H1 (cell line): ENCODE data around the gene CTDP1. TPM values are rescaled to one million over a fixed set of nuclear protein-coding genes. Genes with fewer than 3 reads are reported as not detected.
A peak's percentile ranks its signal among the peaks of the same experiment; 100 is the strongest.

Source experiments
- CTCF ChIA-PET: fragments of 300-600 bp; sonication (Branson Sonifier 250); formaldehyde crosslinking; loops from one replicate; lab custom pipeline; 2021; ENCODE audit not compliant: partially characterized antibody; lab: Charles Lee
- POLR2A ChIA-PET: fragments of 300-600 bp; sonication (Branson Sonifier 250); formaldehyde crosslinking; loops from one replicate; lab custom pipeline; 2021; ENCODE audit warnings: inconsistent platforms; ENCODE audit not compliant: partially characterized antibody; lab: Charles Lee
- DNase-seq, 2 experiments: peaks; one replicate each; pipeline versions ENCODE4 v3.0.0 to v3.0.0-alpha.2; 2010 to 2022; ENCODE audit warnings: low spot score in 2 of 2, low read depth in 1 of 2, mixed read lengths in 1 of 2
- FAIRE-seq: peaks from 2 replicates; lab custom pipeline; 2011; peaks lifted over from hg19 to GRCh38; lab: Jason Lieb, UNC
- H2AFZ ChIP-seq: 2 replicates; pipeline ENCODE4 v1.8.1; 2012; ENCODE audit warnings: low read length, inconsistent platforms
- H2AK5ac ChIP-seq: 2 replicates; pipeline ENCODE4 v1.6.1; 2013; ENCODE audit warnings: low read depth, low read length
- H2BK120ac ChIP-seq: replicated peaks from 2 replicates; pipeline ENCODE3; 2013; ENCODE audit warnings: low read depth, low read length, inconsistent platforms
- H2BK12ac ChIP-seq: 2 replicates; pipeline ENCODE4 v1.6.1; 2013; ENCODE audit warnings: low read depth, low read length
- H2BK15ac ChIP-seq: 2 replicates; pipeline ENCODE4 v1.6.1; 2013; ENCODE audit warnings: low read length
- H2BK20ac ChIP-seq: 2 replicates; pipeline ENCODE4 v1.6.1; 2013; ENCODE audit warnings: low read length
- H2BK5ac ChIP-seq: 2 replicates; pipeline ENCODE4 v1.6.1; 2013; ENCODE audit warnings: low read depth, low read length
- H3K14ac ChIP-seq: 2 replicates; pipeline ENCODE4 v1.6.1; 2013; ENCODE audit warnings: inconsistent platforms; ENCODE audit not compliant: insufficient read length
- H3K18ac ChIP-seq: 2 replicates; pipeline ENCODE4 v1.6.1; 2013; ENCODE audit warnings: low read length; ENCODE audit errors: extremely low read depth
- H3K23ac ChIP-seq: 2 replicates; pipeline ENCODE4 v1.6.1; 2013; ENCODE audit warnings: inconsistent platforms; ENCODE audit not compliant: insufficient read length
- H3K23me2 ChIP-seq: 2 replicates; pipeline ENCODE4 v1.6.1; 2013; ENCODE audit warnings: low read depth, low read length
- H3K27ac ChIP-seq: 2 replicates; pipeline ENCODE4 v1.6.1; 2011; ENCODE audit warnings: low read depth, low read length, inconsistent platforms
- H3K27me3 ChIP-seq, 4 experiments: replicated peaks in 1 of 4; 1 replicate in 1 of 4; 2 replicates in 3 of 4; pipeline versions ENCODE4 v1.6.1 to v1.8.1; 2011 to 2013; ENCODE audit warnings: low read length in 3 of 4, mild to moderate bottlenecking in 3 of 4, inconsistent platforms in 2 of 4, mixed read lengths in 2 of 4, moderate library complexity in 1 of 4; ENCODE audit not compliant: control insufficient read depth in 3 of 4, insufficient read depth in 3 of 4; ENCODE audit errors: extremely low read depth in 1 of 4
- H3K36me3 ChIP-seq, 4 experiments: 2 replicates each; pipeline versions ENCODE4 v1.6.1 to v1.8.1; 2011 to 2013; ENCODE audit warnings: mild to moderate bottlenecking in 4 of 4, low read length in 3 of 4, moderate library complexity in 2 of 4, control low read depth in 1 of 4, inconsistent platforms in 1 of 4; ENCODE audit not compliant: insufficient read depth in 4 of 4, control insufficient read depth in 2 of 4
- H3K4ac ChIP-seq: replicated peaks from 2 replicates; pipeline ENCODE3; 2013; ENCODE audit warnings: low read length, low read depth, mixed read lengths, inconsistent platforms; ENCODE audit not compliant: insufficient read length
- H3K4me1 ChIP-seq, 4 experiments: replicated peaks in 1 of 4; 1 replicate in 1 of 4; 2 replicates in 3 of 4; pipeline versions ENCODE4 v1.6.1 to v1.8.1; 2011 to 2013; ENCODE audit warnings: low read length in 3 of 4, inconsistent platforms in 2 of 4, mixed read lengths in 1 of 4; ENCODE audit not compliant: insufficient read depth in 4 of 4, control insufficient read depth in 3 of 4
- H3K4me2 ChIP-seq, 2 experiments: 2 replicates each; pipeline versions ENCODE4 v1.6.1 to v1.8.1; 2011 to 2013; ENCODE audit warnings: low read depth in 2 of 2, low read length in 2 of 2, control low read depth in 1 of 2, inconsistent platforms in 1 of 2, mild to moderate bottlenecking in 1 of 2; ENCODE audit not compliant: insufficient read depth in 1 of 2
- H3K4me3 ChIP-seq, 4 experiments: fragments of 200-600, 300-600 bp in 1 of 4; sonication (generic), shearing (Covaris generic), sonication (Bioruptor Twin) in 1 of 4; 2 replicates each; pipeline versions ENCODE4 v1.5.1 to v1.8.1; 2011 to 2016; ENCODE audit warnings: low read length in 4 of 4, low read depth in 3 of 4, control low read depth in 2 of 4, inconsistent platforms in 2 of 4, mild to moderate bottlenecking in 2 of 4, mixed read lengths in 1 of 4, moderate library complexity in 1 of 4; ENCODE audit not compliant: insufficient read depth in 2 of 4; ENCODE audit errors: extremely low read depth in 1 of 4
- H3K56ac ChIP-seq: replicated peaks from 2 replicates; pipeline ENCODE3; 2013; ENCODE audit warnings: low read depth, mild to moderate bottlenecking, mixed read lengths, low read length, inconsistent platforms; ENCODE audit not compliant: insufficient read length
- H3K79me1 ChIP-seq: 2 replicates; pipeline ENCODE4 v1.6.1; 2013; ENCODE audit warnings: low read depth, low read length, control low read depth
- H3K79me2 ChIP-seq, 2 experiments: 2 replicates each; pipeline versions ENCODE4 v1.6.1 to v1.8.1; 2012 to 2013; ENCODE audit warnings: low read length in 2 of 2, mild to moderate bottlenecking in 2 of 2, inconsistent platforms in 1 of 2; ENCODE audit not compliant: insufficient read depth in 2 of 2, control insufficient read depth in 1 of 2
- H3K9ac ChIP-seq, 4 experiments: replicated peaks in 1 of 4; 1 replicate in 1 of 4; 2 replicates in 3 of 4; pipeline versions ENCODE4 v1.6.1 to v1.8.1; 2011 to 2013; ENCODE audit warnings: low read depth in 3 of 4, low read length in 3 of 4, control low read depth in 2 of 4, mild to moderate bottlenecking in 2 of 4, moderate library complexity in 2 of 4, inconsistent platforms in 1 of 4; ENCODE audit errors: extremely low read depth in 1 of 4
- H3K9me3 ChIP-seq, 2 experiments: 2 replicates each; pipeline versions ENCODE4 v1.6.1 to v1.8.1; 2012 to 2013; ENCODE audit warnings: mild to moderate bottlenecking in 2 of 2, moderate library complexity in 2 of 2, control low read depth in 1 of 2, inconsistent platforms in 1 of 2, low read depth in 1 of 2, low read length in 1 of 2, mixed read lengths in 1 of 2; ENCODE audit not compliant: insufficient read depth in 2 of 2
- H4K20me1 ChIP-seq, 2 experiments: replicated peaks in 1 of 2; 2 replicates each; pipeline versions ENCODE3 to v1.8.1; 2011 to 2013; ENCODE audit warnings: inconsistent platforms in 2 of 2, low read length in 2 of 2, mild to moderate bottlenecking in 1 of 2; ENCODE audit not compliant: insufficient read depth in 2 of 2, control insufficient read depth in 1 of 2
- H4K5ac ChIP-seq: 2 replicates; pipeline ENCODE4 v1.6.1; 2013; ENCODE audit warnings: low read length, low read depth, mixed read lengths, inconsistent platforms; ENCODE audit not compliant: insufficient read length
- H4K8ac ChIP-seq: 2 replicates; pipeline ENCODE4 v1.8.0; 2013; ENCODE audit warnings: mild to moderate bottlenecking, moderate library complexity, low read length, inconsistent platforms; ENCODE audit not compliant: insufficient read depth; ENCODE audit errors: extremely low read depth
- H4K91ac ChIP-seq: replicated peaks from 2 replicates; pipeline ENCODE3; 2013; ENCODE audit warnings: low read length, mixed read lengths, inconsistent platforms; ENCODE audit not compliant: insufficient read length
- CTCF ChIP-seq, 3 experiments: IDR thresholded peaks; 1 replicate in 2 of 3; 2 replicates in 1 of 3; pipeline versions ENCODE4 v1.5.1 to v1.6.1; 2011; ENCODE audit warnings: low read length in 3 of 3, mild to moderate bottlenecking in 3 of 3, inconsistent platforms in 2 of 3, low read depth in 1 of 3, moderate library complexity in 1 of 3; ENCODE audit not compliant: insufficient read depth in 1 of 3; ENCODE audit errors: control extremely low read depth in 1 of 3
- EGR1 ChIP-seq: IDR thresholded peaks from 2 replicates; pipeline ENCODE4 v1.6.1; 2011; ENCODE audit warnings: low read depth, low read length, borderline replicate concordance
- KDM4A ChIP-seq: IDR thresholded peaks from one replicate; pipeline ENCODE4 v1.7.1; 2012; ENCODE audit warnings: low read depth, mild to moderate bottlenecking, moderate library complexity, low read length, inconsistent platforms; ENCODE audit not compliant: severe bottlenecking
- MAFK ChIP-seq: IDR thresholded peaks from 2 replicates; pipeline ENCODE4 v1.6.1; 2012; ENCODE audit warnings: low read depth, mild to moderate bottlenecking, improper control_type of control experiment, low read length
- POLR2A ChIP-seq, 2 experiments: IDR thresholded peaks; 1 replicate in 1 of 2; 2 replicates in 1 of 2; pipeline ENCODE4 v1.6.1; 2011; ENCODE audit warnings: low read depth in 2 of 2, low read length in 2 of 2, mild to moderate bottlenecking in 2 of 2; ENCODE audit errors: control extremely low read depth in 1 of 2
- RAD21 ChIP-seq, 2 experiments: IDR thresholded peaks in 1 of 2; conservative IDR thresholded peaks in 1 of 2; 2 replicates each; pipeline ENCODE4 v1.6.1; 2011; ENCODE audit warnings: low read depth in 2 of 2, low read length in 2 of 2, improper control_type of control experiment in 1 of 2, inconsistent platforms in 1 of 2, mild to moderate bottlenecking in 1 of 2, moderate library complexity in 1 of 2
- TBP ChIP-seq: IDR thresholded peaks from 2 replicates; pipeline ENCODE4 v1.6.1; 2011; ENCODE audit warnings: low read depth, low read length, improper control_type of control experiment
- WGBS, 2 experiments: shearing (Covaris generic) in 1 of 2; methylation state at CpG; one replicate each; pipeline versions ENCODE4 v1.1.6 to v1.1.7; 2013 to 2015; ENCODE audit warnings: low lambda C conversion rate in 2 of 2, mixed read lengths in 2 of 2, inconsistent platforms in 1 of 2, low coverage in 1 of 2, missing lambda C conversion rate in 1 of 2; ENCODE audit not compliant: insufficient replicate concordance in 2 of 2, insufficient coverage in 1 of 2, insufficient read length in 1 of 2; ENCODE audit errors: extremely low coverage in 1 of 2, missing lambda C conversion rate in 1 of 2; 5-methylcytosine and 5-hydroxymethylcytosine counted together
- polyA plus RNA-seq, 7 experiments: library from polyadenylated mRNA; depleted of rRNA in 3 of 7; stranded (reverse) in 5 of 7; unstranded in 2 of 7; fragments of >200 nt in 5 of 7; fragments of 200-250 nt in 2 of 7; gene quantifications; 1 replicate in 5 of 7; 2 replicates in 1 of 7; 4 replicates in 1 of 7; pipeline versions ENCODE4 v1.2.1 to v1.2.3, GENCODE V29; 2011 to 2013; ENCODE audit warnings: missing spikeins in 2 of 7, mixed read lengths in 2 of 7
- total RNA-seq: library from RNA; stranded (reverse); fragmentation: NEBNext Ultra II Directional; extraction: Animal tissue kit (Norgen Biotek cat#: 25700); gene quantifications from 2 replicates; pipeline ENCODE4 v1.2.1, GENCODE V29; 2021

CTDP1 gene
- total and polyA plus RNA-seq, 2 of the 8 experiments (the other 6 are each of a cell fraction or from before 2014, with no cell fraction given): 16.6 to 37.0 TPM

DNA sequence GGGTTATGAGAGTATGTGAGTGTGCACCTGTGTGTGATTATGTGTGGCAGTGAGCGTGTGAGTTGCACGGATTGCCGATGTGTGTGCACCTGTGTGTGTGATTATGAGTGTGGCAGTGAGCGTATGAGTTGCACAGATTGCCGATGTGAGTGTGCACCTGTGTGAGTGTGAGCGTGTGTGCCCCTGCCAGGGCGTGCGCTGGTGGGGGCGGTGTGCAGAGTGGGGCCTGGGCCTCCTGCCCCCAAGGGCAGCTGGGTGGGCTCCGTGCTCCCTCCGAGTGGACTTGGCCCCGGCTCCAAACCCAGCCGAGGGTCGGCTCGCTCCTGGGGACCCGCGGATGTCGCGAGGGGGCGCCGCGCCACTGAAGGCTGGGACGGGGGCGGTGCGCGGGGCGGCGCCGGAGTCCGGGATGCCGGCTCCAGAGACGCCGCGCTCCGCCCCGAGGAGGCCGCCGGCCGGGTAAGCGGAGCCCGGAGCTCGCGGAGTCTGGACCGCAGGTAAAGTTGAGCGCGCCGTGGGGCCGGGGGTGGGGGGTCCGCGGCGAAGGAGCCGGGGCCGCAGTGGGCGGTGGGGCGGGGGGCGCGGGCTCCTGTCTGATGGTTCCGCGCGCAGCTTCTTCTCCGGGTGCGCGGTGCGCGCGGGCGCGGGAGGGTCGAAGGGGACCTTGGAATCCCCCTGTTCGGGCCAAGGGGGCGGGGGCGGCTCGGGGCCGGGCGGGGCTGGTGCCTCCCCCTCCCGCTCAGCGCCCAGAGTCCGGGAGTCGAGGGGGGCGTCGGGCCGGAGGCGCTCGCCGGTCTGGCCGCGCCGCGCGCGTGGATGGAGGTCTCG, 118.1 kb downstream of the CTDP1 start, which contains the start of gene KCNG2:
Gene KCNG2 (plus strand): TSS at position 421 of the 828 bp plus-strand sequence. CDS start 65,730 bp downstream, outside the sequence.
- Histone ChIP-seq H3K9ac (no peak within 1 kb of the TSS; a peak in 1 of 7 replicates), H4K5ac (no peak within 1 kb of the TSS), H3K18ac (no peak within 1 kb of the TSS; the same call in 1 of the 2 replicates), H3K79me2 (no peaks in the 10 kb centered on the region), H4K91ac (no peak within 1 kb of the TSS), H3K4me1 (peaks cover 0 to 12% (median 5%) of the 10 kb centered on the region in 4 experiments; a peak in 5 of 7 replicates), H3K9me3 (no peaks in the 10 kb centered on the region), H2BK5ac (no peak within 1 kb of the TSS), H2BK120ac (no peak within 1 kb of the TSS), H3K23ac (no peak within 1 kb of the TSS), H2AK5ac (peak within 1 kb of the TSS; percentile 96; the same call in 1 of the 2 replicates), H3K79me1 (no peaks in the 10 kb centered on the region), H3K4me3 (peak within 1 kb of the TSS; percentile 33 to 76 (median 60)), H2BK15ac (no peak within 1 kb of the TSS; the same call in none of the 2 replicates), H3K27ac (no peak within 1 kb of the TSS), H3K4me2 (peak within 1 kb of the TSS; percentile 75 to 89), H3K36me3 (no peaks in the 10 kb centered on the region), H3K4ac (peak within 1 kb of the TSS; percentile 67), H4K8ac (peak within 1 kb of the TSS; percentile 92), H2BK20ac (0 out of 2 replicates have a peak within 1 kb of the TSS, but pooled peaks have one; percentile 61), H3K14ac (no peak within 1 kb of the TSS), H3K23me2 (peaks cover 8% of the 10 kb centered on the region; the same call in 1 of the 2 replicates), H3K56ac (no peak within 1 kb of the TSS), H2BK12ac (0 out of 2 replicates have a peak within 1 kb of the TSS, but pooled peaks have one; percentile 60), H3K27me3 (peaks cover 22 to 45% (median 41%) of the 10 kb centered on the region in 4 experiments), H4K20me1 (peaks cover 1 to 6% of the 10 kb centered on the region in 2 experiments), H2AFZ (no peak within 1 kb of the TSS; the same call in 1 of the 2 replicates)
- peak in 1 of 2 experiments; percentile 78 for DNase-seq
- 44% methylated on average over 14 of the region's 92 CpGs; no CpG with 5 or more reads in 1 of the 2 experiments for WGBS, 2 experiments
- ChIA-PET CTCF (interaction anchor here (0.9 to 1.9 kb wide), 3 partner anchors 77 to 162 kb away, joined by 3 to 4 read pairs (median 4); no protein-coding TSS in a partner anchor), POLR2A (no interaction called here)
- TF ChIP-seq MAFK (no peak), POLR2A (IDR thresholded peaks at IDR 0.05; ENCODE audit: control extremely low read depth in 1 of 2, low read depth in 2 of 2, low read length in 2 of 2) (no peak), CTCF (IDR thresholded peaks at IDR 0.05; ENCODE audit: control extremely low read depth in 1 of 3, insufficient read depth in 1 of 3, low read depth in 1 of 3, low read length in 3 of 3) (peak in 2 of 3 experiments; percentile 33 to 58; a peak in 3 of 4 replicates), TBP (no peak), RAD21 (IDR thresholded peaks at IDR 0.05 in 1 of 2, conservative IDR thresholded peaks at IDR 0.05 in 1 of 2; ENCODE audit: low read depth in 2 of 2, low read length in 2 of 2) (peak; percentile 55 to 75), EGR1 (peak; percentile 33; the same call in 1 of the 2 replicates), KDM4A (no peak)
- FAIRE-seq: no peak
